Stimulated activated CD8-positive, alpha-beta memory T cell treated with anti-CD3 and anti-CD28 coated beads, Interleukin-15, amount 100 ng/mL, for 24 hours (primary cell): ENCODE measurements around the gene BNIP3.

Experiments used
- DNase-seq: peaks from one replicate; pipeline ENCODE4 v3.0.0-alpha.2; 2020; ENCODE audit warnings: low read depth

Gene BNIP3

DNA sequence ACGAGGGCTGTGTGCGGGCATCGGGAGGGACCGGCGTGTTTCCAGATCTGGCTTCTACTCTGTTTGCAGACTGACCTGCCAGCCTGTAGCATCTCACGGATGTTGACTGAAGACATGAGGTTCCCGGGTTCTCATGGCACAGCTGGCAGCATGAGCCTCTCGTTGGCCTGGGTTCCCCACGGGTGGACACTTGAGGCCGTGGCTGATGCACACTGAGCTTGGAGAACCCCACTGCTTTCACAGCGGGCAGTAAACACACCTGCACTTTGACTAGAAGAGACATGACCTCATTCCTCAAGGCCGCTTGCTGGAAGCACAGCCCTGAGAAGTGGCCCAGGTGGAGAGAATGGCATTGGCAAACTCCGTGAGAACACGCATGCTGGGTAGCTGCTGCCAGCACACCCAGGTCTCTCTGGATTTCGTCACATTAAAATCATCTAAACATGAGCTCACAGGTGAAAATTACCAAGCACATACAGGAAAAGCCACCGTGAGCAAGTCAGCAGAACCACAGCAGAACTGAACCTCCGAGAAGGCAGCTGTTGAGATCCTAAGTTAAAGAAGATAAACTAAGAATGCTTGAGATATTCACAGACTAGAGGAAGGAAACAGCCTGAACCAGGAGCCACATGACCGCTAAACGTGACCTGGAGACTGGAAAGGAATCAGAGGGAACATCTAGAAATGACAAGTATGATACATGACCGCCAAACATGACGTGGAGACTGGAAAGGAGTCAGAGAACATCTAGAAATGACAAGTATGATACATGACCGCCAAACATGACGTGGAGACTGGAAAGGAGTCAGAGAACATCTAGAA, 32.5 kb downstream of the BNIP3 start:
- no peak for DNase-seq

DNA sequence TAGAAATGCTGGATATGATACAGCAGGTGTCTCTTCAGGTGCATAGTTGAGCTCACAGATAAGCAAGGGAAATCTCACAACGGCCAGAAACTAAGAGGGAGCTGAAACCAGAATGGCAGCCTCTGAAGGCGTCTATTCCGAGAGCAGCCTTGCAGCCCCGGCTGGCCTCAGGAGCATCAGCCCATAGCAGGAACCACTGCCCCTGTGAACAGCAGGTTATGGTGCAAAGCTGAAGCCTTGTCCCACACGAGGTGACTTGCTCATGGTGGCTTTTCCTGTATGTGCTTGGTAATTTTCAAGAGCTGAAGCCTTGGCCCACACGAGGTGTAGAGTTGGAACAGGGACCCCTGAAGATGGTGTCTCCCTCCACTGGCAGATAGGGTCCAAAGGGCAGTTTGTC, 33.2 kb downstream of the BNIP3 start:
- DNase-seq: no peak

DNA sequence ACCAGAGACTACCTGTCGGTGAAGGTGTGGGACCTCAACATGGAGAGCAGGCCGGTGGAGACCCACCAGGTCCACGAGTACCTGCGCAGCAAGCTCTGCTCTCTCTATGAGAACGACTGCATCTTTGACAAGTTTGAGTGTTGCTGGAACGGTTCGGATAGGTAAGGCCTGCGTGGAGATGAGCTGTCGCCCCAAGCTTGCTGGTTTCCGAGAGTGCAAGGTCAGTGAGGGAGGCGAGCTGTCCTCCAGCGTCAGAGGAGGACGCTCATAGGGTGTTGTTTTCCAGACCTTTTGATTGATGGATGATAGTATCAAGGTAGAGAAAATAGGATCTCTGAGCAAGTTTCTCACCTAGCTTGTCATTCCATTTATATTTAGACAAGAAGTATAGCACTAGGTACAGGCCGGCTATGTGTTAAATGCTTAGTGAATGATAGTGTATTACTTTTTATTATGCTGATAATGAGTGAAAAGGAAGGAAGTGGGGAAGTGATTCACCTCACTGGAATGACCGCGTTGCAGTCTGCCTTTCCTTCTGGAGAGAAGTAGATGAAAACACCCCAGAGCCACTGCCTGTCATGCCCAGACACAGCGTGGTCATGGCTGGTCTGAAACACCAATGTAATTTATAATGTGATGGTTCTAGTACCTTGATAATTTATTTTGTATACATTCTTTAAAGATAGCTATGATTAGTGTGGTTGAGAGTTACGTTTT, 33.9 kb downstream of the BNIP3 start:
- no peak for DNase-seq

DNA sequence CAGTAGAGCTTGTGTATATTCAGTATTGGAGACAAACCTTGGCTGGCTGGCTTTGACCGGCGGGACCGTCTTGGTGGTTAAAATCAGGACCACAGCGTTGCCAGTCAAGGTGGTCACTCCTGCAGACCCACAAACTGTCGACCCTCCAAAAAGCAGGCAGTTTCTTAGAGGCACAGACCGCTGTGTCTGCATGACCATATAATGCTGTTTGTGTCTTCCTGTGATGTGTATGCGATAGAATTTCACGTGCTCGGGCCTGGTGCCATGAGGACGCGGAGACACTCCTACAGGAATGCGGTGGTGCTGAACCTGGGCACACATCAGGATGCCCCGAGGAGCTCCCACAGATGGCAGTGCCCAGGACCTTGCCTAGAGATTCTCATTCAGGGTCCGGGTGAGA, 34.8 kb downstream of the BNIP3 start:
- DNase-seq: no peak

DNA sequence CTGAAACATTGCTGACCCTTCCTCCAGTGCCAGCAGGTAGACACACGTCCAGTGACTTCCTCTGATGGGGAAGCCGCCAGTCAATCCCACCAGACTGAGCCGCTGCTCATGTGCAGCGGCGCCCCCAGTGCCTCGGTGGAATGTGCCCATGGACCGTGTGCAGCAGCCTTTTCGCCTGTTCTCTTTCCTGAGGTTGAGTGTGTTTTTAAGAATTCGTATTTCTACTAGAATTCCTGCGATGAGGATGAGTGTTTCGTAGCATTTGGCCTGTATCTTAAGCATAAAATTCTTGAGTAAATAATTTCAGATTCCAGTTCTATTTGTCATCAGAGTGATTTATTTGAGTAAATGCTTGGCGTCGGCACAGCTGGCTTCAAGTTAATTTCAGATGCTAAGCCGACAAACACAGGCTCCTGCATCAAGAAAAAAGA, 35.4 kb downstream of the BNIP3 start:
- DNase-seq: no peak

DNA sequence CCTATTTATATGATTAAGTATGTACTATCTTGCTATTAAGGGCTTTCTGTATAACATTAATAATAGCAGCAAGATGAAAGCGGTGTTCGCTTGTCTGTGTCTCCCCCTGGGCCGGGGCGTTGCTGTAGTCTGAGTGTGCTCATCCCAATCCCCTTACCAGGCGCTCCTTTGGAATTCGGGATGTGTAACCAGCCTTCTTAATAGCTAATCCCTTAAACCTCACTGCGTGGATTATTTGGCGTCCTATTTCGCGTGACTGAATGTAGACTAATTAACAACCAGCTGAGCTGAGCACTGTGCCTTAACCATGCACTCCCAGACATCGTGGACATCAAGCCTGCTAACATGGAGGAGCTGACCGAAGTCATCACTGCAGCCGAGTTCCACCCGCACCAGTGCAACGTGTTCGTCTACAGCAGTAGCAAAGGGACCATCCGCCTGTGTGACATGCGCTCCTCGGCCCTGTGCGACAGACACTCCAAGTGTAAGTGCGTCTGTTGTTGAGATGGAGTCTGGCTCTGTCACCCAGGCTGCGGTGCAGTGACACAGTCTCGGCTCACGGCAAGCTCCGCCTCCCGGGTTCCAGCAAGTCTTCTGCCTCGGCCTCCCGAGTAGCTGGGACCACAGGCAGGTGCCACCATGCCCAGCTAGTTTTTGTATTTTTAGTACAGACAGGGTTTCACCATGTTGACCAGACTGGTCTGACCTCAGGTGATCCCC, 36.6 kb downstream of the BNIP3 start:
- DNase-seq: no peak

DNA sequence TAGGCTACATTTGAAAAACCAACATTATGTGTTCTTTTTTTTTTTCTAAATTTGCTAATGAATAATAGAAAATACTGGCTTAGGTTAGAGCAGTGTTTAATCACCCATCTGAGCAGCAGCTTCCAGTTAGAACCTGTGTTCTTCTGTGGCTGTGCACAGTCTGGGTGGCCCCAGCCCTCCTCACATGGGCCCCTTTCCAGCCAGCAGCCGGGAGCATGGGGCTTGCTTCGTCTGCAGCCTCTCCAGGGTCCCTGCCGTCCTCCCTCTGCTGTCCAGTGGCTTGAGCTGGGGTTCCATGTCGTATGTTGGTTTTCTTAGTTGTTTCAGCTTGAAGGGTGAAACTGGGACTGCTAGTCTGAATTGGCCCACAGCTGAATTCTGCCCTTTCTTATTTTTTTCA, 37.3 kb downstream of the BNIP3 start:
- no peak for DNase-seq

DNA sequence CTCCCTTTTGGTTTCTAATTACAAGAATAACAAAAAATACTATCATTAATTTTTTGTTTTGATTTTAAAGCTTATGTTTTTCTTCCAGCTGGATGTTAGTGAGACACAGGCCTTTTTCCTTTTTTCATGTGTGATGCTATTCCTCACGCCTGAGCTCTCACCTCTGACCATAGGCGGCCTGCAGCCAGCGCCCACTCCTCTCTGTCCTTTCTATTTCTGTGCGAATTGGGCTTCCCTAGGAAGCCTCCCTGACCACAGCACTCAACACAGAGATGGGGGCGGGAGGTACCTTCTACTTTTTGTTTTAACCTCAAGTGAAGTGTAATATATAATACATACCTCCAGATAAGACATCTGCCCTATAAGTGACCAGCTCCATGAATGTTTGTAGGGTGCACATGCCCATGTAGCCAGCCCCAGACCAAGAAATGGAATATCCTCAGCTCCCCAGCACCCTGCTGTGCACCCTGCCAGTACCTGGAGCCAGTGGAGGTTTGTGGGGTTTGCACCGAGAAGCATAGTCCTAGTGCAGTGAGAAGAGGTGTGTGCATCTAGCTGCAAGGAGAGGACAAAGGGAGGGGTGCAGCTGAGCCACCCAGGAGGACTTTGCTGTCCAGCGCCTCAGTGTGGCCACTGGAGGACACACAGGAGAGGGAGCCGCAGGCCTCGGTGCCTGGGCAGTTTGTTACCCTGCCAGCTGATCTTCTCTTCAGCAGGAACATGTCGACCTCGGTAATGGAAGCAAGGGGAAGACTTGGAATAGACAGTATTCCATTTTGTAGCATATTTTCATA, 38.5 kb downstream of the BNIP3 start:
- DNase-seq: no peak

DNA sequence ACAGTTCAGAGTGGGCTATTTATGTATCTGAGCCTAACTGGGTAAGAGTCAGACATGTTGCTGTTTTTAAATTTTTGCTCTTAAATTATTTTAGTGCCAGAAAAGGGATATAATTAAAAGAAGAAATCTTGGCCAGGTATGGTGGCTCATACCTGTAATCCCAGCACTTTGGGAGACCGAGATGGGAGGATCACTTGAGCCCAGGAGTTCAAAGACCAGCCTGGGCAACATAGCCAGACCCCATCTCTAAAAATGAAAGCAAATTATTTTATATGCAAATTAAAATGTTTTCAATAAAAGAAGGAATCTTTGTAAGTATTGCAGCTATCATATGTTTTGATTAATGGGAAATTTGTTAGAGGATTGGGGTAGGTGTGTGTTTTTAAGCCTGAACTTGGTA, 39.3 kb downstream of the BNIP3 start:
- no peak for DNase-seq

DNA sequence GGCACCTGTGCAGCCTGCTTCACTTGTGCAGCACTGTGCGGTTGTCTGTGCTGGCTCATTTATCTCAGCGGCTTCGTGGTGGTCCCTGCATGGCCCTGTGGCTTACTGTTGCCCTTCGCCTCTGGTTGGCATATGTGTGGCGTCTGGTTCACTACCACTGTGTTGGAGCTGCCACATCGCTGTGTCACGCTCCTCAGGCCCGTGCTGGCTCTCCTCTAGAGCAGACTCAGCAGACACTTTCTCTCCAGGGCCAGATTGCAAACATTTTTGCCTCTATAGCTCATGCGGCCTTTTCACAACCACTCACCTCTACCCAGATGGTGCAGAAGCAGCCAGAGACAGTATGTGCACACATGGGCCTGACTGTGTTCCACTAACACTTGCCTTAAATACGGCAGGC, 43.0 kb downstream of the BNIP3 start:
- DNase-seq: no peak

DNA sequence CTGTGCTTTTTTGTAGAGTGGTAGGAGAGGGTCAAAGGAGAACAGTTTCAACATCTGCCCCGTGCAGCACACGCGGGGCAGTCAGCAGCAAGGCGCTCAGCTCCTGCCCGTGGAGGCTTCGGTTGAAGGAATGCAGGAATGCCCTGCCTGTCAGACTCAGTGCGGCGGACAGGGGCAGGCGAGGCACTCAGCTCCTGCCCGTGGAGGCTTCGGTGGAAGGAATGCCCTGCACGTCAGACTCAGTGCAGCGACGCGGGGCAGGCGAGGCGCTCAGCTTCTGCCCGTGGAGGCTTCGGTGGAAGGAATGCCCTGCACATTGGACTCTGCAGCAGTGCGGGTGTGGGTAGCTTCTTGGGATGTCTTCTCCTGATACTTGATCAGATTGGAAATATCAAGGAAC, 43.9 kb downstream of the BNIP3 start:
- no peak for DNase-seq

DNA sequence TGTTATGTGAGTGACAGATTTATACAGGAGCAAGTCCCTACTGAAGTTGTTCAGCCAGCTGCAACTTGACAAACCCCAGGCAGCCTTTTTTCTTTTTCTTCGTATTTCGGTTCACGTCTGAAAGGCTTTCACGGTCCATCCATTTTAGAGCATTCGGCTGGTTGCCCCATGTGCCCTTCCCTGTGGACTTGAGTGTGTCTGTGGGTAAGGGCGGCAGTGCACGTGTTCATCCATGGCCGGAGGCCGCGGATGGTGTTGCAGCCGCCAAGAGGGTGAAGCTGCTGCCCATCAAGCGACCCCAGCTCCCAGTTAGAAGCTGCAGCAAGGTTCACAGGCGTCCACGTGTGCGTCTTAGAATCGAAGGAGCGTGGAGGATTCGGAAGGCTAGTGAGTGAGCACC, 45.0 kb downstream of the BNIP3 start:
- no peak for DNase-seq

DNA sequence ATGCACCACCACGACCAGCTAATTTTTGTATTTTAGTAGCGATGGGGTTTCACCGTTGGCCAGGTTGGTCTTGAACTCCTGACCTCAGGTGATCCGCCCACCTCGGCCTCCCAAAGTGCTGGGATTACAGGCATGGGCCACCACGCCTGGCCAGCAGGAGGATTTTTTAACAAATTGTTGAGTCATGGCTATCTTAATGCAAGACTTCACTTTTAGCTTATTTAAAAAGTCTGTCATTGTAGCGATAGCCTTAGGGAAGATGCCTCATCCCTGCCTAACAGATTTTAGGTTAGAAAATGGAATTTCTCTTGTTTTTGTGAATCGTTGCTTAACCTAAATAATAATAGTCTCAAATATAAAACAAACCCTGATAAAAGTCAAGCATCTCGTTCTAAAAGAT, 45.4 kb downstream of the BNIP3 start:
- no peak for DNase-seq

DNA sequence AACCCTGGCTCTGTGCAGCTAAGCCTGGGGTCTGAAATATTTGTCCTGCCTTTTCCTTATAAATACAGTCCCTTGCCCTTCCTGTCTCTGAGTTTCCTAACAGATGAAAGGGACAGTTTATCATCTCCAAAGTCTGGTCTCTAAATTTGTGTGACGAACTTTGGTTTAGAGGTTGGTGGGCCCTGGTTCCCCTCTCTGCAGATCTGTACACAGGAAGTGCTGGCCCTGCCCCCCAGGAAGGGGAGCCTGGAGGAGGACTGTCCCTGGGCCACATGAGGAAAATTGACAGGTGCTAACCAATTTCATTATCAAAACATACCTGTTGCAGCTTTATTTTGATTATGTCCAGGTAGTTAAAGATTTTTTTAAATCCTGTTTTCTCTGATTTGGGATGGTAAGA, 46.5 kb downstream of the BNIP3 start:
- no peak for DNase-seq

DNA sequence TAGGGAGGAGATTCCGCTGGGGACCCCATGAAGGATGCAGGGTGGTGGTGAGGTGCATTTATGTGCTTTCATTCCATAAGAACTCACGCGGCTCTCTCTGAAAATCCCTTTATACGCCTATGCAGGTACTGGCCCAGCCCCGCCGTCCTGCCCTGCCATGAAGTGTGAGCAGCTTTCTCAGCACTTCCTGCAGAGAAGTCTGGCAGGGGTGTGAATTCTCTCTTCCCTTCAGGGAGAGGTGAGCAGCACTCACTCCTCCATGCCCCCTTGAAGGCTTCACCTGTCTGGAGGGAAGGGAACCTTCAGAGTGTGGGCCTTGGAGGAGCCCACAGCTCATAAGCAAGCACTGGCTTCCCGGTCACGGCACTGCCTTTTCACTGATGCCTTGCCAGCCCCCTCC, 47.0 kb downstream of the BNIP3 start:
- DNase-seq: no peak

DNA sequence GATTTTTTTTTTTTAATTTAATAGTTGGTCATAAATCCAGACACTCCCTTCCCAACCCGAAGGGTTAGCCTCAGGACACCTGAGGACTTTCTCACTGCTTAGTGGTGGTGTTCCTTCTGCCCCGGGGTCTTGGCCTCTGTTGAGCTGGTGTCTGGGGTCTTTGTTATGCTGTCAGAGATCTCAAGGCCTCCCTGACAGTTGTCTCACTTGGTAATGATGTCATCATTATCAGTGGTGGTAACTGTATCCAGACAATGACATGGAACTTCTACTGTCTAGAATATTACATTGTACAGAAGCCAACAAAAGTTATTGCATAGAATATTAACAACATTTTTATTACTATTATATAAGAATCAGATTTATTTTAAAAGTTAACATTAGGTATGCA, 48.0 kb downstream of the BNIP3 start:
- DNase-seq: no peak

DNA sequence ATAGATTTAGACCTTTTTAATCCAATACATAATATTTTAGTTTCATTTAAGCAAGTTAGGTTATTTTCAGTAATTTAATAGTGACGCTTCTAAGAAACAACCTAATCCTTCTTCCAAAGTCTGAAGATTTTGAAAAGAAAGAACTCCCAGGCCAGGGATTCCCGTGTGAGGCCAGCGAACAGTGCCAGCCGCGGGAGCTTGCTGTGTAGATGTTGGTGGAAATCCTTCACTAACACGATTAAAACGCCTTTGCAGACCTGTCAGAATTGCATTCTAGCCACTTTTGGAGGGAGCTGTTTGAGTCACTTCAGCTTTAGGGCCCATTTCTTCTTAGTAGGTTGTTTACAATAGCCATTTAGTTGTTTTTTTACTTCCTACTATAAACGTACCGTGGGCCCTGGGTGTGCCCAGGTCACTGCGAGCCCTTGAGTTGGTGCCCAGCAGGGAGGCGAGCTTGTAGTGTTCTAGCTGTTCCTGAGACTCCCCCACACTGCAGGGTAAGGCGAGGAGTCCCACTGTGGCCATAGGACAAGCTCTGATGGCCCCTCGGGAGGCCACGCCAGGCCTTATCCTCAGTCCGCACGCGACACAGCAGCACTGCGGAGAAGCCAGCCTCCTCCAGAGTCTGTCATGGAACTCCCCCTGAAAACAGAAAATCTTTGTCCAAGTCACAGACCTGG, 48.6 kb downstream of the BNIP3 start:
- no peak for DNase-seq

DNA sequence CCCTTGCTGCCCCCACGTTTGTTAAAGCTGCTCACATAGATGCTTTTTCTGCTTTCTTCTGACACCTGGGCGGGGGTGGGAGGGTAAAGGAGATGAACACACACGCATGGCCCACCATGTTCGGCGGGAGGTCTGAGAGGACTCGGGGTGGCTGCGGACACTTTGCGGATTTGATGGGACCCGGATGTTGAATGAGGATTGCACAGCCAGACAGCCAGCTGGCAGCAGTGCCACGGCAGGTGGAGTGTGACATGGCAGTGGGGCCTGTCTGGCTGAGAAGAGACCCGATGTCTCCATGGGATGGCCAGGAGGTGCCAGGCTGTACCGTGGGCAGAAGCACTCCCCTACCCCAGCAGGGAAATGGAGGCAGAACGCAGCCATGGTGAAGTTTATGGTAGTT, 49.7 kb downstream of the BNIP3 start:
- DNase-seq: no peak

DNA sequence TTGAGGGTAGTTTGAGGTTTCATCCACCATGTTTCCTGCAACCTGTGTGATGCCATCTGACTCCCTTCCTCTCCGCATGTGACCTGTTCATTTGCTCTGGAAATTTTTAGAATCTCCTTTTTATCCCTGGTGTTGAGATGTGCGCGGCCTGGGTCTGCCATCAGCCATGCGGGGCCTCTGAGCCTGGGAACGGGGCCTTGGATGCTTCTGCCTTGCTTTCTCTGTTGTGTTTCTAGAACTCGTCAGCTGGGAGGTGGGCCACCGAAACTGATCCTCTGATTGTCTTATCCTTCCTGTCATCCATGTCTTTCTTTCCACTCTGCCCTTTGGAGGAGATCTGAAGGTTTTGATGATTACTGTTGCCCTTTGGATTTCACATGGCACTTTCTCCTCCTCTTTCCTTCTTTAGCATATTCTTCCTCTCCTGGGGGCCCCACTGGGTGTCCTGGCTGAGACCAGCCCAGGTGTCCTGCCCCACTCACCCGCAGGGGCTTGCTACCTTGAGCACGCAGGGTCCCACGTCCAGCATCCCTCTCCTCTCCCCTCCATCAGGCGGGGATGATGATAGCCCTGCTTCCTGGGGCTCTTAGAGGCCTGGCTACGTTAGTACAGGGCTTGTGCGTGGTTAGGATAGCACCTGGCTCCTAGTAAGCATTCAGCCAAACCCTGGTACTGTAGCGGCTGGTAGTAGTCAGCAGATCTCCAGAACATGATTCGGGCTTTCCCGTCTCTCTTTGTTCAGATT, 51.0 kb downstream of the BNIP3 start:
- no peak for DNase-seq

DNA sequence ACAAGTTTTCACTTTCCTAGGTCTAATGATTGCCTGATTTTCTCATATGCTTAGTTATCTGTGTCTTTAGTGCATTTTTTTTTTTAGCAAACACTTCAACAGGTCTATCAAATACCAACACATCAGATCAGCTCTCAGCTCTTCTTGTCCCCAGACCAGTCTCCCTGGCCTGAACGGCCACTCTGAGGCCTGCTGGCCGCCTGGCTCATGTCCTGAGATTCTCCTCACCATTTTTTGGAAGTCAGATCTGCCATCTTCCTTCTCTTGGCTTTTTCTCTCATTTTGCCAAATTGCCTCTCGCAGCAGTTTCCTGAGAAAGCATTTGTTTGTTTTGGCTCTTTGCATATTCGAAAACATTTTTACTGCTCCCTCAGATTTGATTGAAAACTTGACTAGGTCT, 51.6 kb downstream of the BNIP3 start:
- DNase-seq: no peak
